HL-60/S4 treated with retinoic acid at 250 ng/mL for 4 days and 3 days (cell line): ENCODE results near the gene ZXDC.

ENCODE experiments used
- in situ Hi-C: fragments of 300-500 bp; cut with MboI; formaldehyde crosslinking; loops from 2 replicates; pipeline ENCODE4 v1.7.0; 2022; ENCODE audit warnings: low sequenced_read_pairs

The ZXDC gene

DNA sequence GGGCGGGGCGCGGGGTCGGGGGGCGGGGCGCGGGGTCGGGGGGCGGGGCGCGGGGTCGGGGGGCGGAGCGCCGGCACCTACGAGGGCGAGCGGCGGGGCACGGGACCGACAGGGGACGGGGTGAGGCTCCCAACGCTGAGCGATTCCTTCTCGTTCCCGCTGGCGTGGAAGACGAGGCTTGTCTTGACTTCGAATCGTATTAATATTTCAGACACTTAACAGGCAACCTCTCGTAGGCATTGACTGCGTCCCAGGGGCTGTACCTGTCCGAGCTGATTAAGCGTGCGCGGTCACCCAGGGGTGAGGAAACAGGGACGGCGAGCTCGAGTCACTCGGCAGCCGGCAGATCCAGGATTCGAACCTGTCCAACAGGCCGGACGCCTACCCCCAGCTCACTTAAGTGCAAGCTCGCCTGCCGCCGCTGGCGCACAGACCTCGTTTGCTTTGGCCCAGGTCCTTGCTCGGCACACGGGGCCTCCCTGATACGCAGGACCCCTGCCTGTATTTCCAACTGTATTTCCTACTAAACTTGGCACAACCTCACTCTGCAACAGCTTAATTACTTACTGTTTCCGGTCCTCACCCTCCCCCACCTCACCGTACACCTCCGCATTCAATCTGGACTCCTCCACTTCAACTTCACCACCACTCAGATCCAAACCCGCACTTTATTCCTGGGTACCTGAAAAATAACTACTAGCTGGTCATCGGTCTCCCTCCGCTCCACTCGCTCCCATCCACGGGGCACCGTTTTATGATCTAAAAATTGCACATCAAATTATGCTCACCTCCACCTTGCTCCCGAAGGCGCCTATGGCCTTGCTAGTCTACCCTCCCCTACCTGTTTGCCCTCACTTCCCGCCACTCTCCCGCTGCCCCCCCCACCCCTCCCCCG lies 722 bp upstream of the ZXDC start:
- in situ Hi-C loops = no loop called here

GRCh38 chr3:126474498-126475412 lies 936 bp downstream of the ZXDC start:
- in situ Hi-C loops = no loop called here

- in situ Hi-C loops = no loop called here
Observed at GRCh38 chr3:126473292-126474168, 2.2 kb downstream of the ZXDC start.

DNA sequence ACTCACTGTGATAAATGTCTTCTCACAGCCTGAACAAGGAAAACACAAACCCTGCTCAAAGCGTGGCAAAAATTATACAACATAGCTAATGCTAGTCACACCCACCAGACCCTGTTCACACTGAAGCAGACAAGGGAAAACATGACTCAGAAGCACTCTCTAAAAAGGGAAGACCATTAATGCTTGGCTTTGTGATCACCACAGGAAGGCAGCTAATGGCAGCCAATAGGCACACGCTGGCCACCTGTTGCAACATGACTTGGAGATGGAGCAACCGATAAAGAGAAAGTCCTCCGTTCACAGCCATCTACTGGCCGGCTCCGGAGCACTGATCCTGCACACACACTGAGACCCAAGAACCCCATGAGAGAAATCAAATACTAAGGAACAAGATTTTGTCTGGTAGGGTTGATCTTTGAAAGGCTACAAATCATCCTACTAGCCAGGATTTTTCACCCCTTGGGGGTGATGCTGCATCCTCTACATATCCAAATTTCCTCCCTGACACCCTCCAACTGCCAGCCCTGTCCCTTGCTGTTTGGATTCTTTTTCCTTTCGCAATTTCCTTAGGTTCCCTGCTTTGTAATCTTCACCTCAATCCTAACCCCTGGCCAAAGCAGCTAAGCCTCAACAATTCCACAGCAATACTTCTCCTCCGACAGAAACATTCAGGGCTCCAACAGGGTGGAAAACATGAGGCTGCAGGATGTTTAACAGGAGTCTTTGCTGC lies 3.2 kb downstream of the ZXDC start:
- in situ Hi-C loops = no loop called here

GRCh38 chr3:126469479-126469878 lies 6.2 kb downstream of the ZXDC start:
- in situ Hi-C loops = no loop called here

- in situ Hi-C loops = no loop called here
Observed at GRCh38 chr3:126468028-126468891, 7.4 kb downstream of the ZXDC start.

- in situ Hi-C loops = no loop called here
Observed at GRCh38 chr3:126467611-126467955, 8.1 kb downstream of the ZXDC start.

DNA sequence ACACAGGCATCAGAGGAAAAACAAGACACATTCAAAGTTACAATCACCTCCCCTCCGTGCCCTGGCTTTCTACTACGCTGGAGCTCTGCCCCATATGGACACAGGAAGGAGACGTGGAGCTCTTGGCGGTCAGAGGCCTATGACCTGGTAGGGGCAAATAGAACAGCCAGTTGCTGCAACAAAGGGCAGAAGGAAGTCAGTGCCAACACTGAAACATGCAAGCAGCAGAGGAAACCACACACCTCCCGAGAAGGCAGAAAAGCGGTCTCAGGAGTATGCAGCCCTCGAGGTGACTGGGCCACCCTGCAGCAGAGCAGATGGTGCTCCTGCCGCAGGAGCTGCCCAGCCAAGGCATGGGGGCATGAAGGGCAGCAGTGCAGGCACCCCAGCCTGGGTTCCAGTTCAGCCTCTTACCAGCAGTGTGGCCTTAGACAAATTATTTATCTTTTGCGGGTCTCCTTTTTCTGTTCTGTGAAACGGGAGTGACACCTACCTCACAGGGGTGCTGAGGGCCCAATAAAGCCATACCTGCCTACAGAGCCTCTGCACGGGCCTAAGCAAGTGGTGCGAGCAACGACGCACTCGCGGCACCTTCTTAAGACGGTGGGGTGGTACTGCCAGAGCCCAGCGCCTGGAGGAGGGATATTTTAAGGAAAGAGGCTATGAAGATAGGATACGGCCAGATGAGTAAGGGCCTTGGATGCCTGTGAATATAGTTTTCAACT lies 8.6 kb downstream of the ZXDC start:
- in situ Hi-C loops = no loop called here

DNA sequence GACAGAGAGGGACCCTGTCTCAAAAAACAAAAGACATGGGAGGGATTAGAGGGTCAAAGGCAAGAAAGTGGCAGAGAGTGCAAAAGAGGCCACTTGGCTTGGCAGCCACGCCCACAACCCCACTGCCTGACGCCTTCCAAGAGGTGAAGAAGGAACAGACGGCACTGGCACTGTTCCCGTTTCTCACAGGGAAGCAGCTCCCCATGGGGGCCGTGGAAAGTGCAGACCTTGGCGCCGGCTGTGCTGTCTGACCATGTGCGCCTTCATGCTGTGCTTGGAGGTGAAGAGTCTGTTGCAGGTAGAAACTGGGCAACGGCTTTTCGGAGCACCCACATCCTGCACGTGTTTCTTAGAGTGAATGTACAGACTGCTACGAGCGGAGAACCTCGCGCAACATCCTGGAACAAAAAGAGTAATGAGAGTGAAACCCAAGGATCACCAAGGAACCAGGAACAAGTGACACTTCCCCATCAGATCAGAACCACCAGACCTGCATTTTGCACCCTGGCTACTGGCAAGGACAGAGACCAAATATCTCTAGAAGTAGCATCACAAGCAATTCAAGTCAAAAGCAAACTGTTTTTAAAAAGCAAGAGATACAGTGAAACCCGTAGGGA lies 9.7 kb downstream of the ZXDC start:
- in situ Hi-C loops = no loop called here

GRCh38 chr3:126464997-126465396 lies 10.7 kb downstream of the ZXDC start:
- in situ Hi-C loops = no loop called here

- in situ Hi-C loops = no loop called here
Observed at GRCh38 chr3:126464494-126464893, 11.2 kb downstream of the ZXDC start.

- in situ Hi-C loops = no loop called here
Observed at GRCh38 chr3:126464093-126464492, 11.6 kb downstream of the ZXDC start.

DNA sequence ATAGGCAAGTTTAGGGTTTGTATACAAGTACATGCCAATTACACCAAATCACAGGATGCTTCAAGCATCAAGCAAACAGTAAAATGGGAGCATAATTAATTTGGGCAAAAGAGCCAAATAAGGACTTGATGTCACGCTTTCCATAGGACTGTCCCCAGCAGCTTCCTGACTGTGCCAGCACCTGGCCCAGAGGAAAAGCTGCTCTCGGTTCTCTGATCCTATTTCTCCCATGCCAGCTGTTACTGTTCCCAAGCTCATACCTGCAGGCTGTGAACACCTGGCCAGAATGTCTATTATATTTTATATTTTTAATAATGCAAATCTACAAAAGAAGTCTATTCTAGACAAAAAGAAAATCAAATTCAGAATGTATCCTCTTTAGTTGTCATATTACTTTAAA lies 12.2 kb downstream of the ZXDC start:
- in situ Hi-C loops = no loop called here

DNA sequence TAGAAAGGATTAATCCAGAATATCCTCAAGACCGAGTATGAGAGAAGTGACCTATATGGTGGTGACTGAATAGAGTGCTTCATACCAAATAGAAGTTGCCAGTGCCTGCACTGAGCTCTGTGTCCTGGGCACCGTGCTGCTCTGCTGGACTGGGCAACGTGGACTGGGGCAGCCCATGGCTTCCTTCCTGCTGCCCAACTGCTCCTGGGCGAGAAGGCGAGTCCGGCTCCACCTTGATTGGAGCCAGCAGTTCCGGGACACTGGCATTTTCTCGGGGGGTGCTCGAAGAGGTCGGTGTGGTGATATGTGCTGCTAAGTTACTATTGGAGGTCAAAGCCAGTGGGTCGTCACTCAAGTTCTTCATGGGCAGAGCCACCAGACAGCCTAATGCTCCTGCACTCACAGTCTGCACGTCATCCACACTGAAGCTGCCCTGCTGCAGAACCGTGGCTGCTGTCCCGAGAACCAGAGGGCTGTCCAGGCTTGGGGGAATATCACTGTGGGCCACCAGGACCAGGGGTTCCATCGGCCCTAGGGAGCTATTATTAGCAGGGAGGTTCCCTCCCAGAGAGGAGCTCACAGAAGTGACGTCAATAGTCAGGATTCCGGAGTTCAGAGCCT lies 14.1 kb downstream of the ZXDC start:
- in situ Hi-C loops = no loop called here

DNA sequence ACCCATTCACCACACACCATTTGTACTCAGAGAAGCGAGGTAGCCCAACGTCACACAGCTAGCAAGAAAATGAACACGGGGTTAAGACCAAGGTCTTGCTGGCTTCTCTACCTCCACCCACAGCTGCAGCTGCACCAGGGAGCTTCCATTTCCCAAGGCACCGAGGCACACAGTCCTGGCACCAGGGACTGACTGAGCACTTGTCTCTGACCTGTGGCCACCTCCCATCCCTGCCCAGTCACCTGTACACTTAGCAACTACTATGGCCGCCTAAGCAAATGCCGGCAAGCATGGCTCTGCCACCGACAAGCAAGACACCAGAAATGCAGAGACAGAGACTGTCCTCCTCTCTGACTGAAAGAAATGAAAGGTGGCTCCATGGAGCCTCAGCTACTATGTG lies 15.3 kb downstream of the ZXDC start:
- in situ Hi-C loops = no loop called here

DNA sequence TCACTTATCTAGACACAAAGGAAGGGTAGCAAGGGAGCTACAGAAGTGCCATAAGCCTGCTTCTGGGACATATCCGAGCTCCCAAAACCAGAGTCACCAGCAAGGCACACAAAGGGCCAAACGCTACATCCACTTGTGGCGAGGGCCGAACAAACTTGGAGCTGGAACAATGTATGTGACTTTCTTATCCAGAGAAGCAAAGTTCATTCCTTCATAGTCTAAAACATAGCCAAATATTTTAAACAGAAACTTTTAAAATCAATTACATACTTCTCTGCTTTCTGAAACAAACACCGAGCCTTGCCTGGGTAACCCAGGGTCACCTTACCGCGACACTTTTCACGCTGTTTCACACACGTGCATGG lies 15.9 kb downstream of the ZXDC start:
- in situ Hi-C loops = no loop called here

GRCh38 chr3:126459111-126459762 lies 16.5 kb downstream of the ZXDC start:
- in situ Hi-C loops = no loop called here
